ENCODE results near the gene PITHD1.

Gene PITHD1

DNA sequence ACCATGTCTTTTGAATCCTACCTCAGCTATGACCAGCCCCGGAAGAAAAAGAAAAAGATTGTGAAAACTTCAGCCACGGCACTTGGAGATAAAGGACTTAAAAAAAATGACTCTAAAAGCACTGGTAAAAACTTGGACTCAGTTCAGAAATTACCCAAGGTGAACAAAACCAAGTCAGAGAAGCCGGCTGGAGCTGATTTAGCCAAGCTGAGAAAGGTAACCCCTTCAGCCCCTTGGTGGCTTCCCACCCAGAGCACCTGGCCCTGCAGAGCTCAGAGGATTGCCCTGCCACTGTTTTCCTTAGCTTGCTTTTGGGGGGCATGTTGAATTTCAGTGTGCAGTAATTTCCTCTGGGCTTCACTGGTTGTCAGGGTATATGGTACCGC is 26.4 kb upstream of the PITHD1 start:
- Mint-ChIP-seq H3K36me3 (ENCODE audit: low read depth) (peaks cover 67% of the 10 kb centered on the region), H3K4me1 (peaks cover 2% of the 10 kb centered on the region), H3K9me3 (no peaks in the 10 kb centered on the region), H3K27ac (peak overlapping the region in 2 of 3 experiments; percentile 8 to 37), H3K27me3 (ENCODE audit: low read depth) (no peaks in the 10 kb centered on the region), H3K4me3 (no peak overlapping the region)
- no peak for TF ChIP-seq CTCF (IDR thresholded peaks at IDR 0.05; ENCODE audit: unreplicated experiment in 3 of 3)

GRCh38 chr1:23752909-23753308 is 25.3 kb upstream of the PITHD1 start:
- H3K4me3 Mint-ChIP-seq = no peak overlapping the region
- H3K36me3 Mint-ChIP-seq (ENCODE audit: low read depth) = peaks cover 71% of the 10 kb centered on the region
- H3K9me3 Mint-ChIP-seq = no peaks in the 10 kb centered on the region
- no peaks in the 10 kb centered on the region for H3K4me1 Mint-ChIP-seq
- no peaks in the 10 kb centered on the region for H3K27me3 Mint-ChIP-seq (ENCODE audit: low read depth)
- H3K27ac Mint-ChIP-seq = no peak overlapping the region
- no peak for TF ChIP-seq CTCF (IDR thresholded peaks at IDR 0.05; ENCODE audit: unreplicated experiment in 3 of 3)

DNA sequence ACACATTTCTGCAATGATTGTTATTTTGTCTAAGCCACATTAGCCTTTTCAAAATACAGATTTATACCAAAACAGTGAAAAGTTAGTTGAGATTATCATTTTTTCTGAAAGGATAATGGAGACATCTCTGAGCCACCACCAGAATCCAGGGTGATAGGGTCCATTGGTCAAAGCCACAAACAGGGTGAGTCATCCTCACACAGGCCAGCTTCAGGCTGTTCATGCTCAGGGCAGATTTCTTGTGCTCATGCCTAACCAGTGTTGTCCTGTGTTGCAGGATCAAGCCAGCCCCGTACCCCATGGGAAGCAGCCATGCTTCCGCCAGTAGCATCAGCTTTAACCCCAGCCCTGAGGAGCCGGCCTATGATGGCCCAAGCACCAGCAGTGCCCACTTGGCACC is 21.5 kb upstream of the PITHD1 start:
- no peaks in the 10 kb centered on the region for H3K27me3 Mint-ChIP-seq (ENCODE audit: low read depth)
- H3K27ac Mint-ChIP-seq = no peak overlapping the region
- H3K9me3 Mint-ChIP-seq = no peaks in the 10 kb centered on the region
- H3K4me3 Mint-ChIP-seq = no peak overlapping the region
- H3K36me3 Mint-ChIP-seq (ENCODE audit: low read depth) = peaks cover 79% of the 10 kb centered on the region
- H3K4me1 Mint-ChIP-seq = no peaks in the 10 kb centered on the region
- no peak for TF ChIP-seq CTCF (IDR thresholded peaks at IDR 0.05; ENCODE audit: unreplicated experiment in 3 of 3)

DNA sequence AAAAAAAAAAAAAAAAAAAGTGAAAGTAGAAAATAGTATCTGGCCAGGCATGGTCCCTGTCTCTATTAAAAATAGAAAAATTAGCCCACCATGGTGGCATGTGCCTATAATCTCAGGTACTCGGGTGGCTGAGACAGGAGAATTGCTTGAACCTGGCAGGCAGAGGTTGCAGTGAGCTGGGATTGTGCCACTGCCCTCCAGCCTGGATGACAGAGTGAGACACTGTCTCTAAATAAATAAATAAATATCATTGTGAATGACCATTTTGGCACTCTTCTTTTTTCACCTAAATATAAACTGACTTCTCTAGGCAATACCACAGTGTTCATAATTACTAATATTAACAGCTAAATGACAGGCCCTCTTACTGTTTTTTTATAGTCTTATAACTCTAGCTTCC is 20.4 kb upstream of the PITHD1 start:
- no peaks in the 10 kb centered on the region for H3K27me3 Mint-ChIP-seq (ENCODE audit: low read depth)
- H3K36me3 Mint-ChIP-seq (ENCODE audit: low read depth) = peaks cover 82% of the 10 kb centered on the region
- H3K4me1 Mint-ChIP-seq = no peaks in the 10 kb centered on the region
- H3K27ac Mint-ChIP-seq = no peak overlapping the region
- no peak overlapping the region for H3K4me3 Mint-ChIP-seq
- no peaks in the 10 kb centered on the region for H3K9me3 Mint-ChIP-seq
- no peak for TF ChIP-seq CTCF (IDR thresholded peaks at IDR 0.05; ENCODE audit: unreplicated experiment in 3 of 3)

GRCh38 chr1:23759277-23759676 is 18.9 kb upstream of the PITHD1 start:
- Mint-ChIP-seq H3K27me3 (ENCODE audit: low read depth) (no peaks in the 10 kb centered on the region), H3K9me3 (no peaks in the 10 kb centered on the region), H3K4me1 (no peaks in the 10 kb centered on the region), H3K4me3 (no peak overlapping the region), H3K36me3 (ENCODE audit: low read depth) (peaks cover 80% of the 10 kb centered on the region), H3K27ac (no peak overlapping the region)
- no peak for TF ChIP-seq CTCF (IDR thresholded peaks at IDR 0.05; ENCODE audit: unreplicated experiment in 3 of 3)

DNA sequence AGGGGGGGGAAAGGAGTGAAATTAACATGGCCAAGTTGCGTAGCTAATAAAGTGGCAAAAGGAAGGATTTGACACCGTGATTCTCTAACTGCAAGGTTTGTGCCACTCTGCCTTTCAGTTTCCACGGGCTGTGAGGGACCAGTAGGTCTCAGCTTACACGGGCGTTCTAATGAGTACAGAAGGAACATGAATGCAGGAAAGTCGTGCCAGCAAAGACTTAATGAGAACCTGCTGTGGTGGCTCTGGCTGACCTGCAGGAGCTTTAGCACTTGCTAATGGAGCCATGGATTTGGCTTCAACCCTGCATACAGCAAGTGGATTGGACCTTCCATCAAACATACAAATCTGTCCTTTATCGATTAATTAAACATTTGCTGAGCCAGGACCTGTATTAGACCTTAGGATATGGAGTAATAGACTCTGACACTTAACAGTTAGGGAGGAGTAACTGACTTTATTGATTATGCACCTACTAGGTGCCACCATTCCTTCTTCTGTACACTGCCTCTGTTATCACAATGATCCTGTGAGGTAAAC is 15.1 kb upstream of the PITHD1 start:
- peaks cover 57% of the 10 kb centered on the region for H3K36me3 Mint-ChIP-seq (ENCODE audit: low read depth)
- no peak overlapping the region for H3K27ac Mint-ChIP-seq
- no peak for TF ChIP-seq CTCF (IDR thresholded peaks at IDR 0.05; ENCODE audit: unreplicated experiment in 3 of 3)
- H3K9me3 Mint-ChIP-seq = no peaks in the 10 kb centered on the region
- H3K4me3 Mint-ChIP-seq = no peak overlapping the region
- no peaks in the 10 kb centered on the region for H3K27me3 Mint-ChIP-seq (ENCODE audit: low read depth)
- no peaks in the 10 kb centered on the region for H3K4me1 Mint-ChIP-seq
